GM12874 (cell line): Measurements from ENCODE around the gene LDLRAD4.

Source experiments
- CTCF ChIP-seq: IDR thresholded peaks from 2 replicates; pipeline ENCODE4 v1.5.1; 2011; ENCODE audit warnings: low read depth, mild to moderate bottlenecking, control low read depth, low read length, moderate library complexity; ENCODE audit not compliant: insufficient read depth

The LDLRAD4 gene

GRCh38 chr18:13696961-13697360 is 478.4 kb downstream of the LDLRAD4 start:
- TF ChIP-seq CTCF, result no peak

- no peak for TF ChIP-seq CTCF
Measured at GRCh38 chr18:13700153-13700552, 481.6 kb downstream of the LDLRAD4 start.
